Heart right ventricle (tissue), 16 donors: ENCODE results near the gene HIBCH. TPM values are rescaled to one million over a fixed set of nuclear protein-coding genes. Genes with fewer than 3 reads are reported as not detected.
"Not testable (repeated sequence)": the region's sequence is repeated elsewhere in the genome, so short reads cannot be mapped to it uniquely, and the experiment has no call there.

Experiments used
- ATAC-seq, 8 donors: fragments of 200-7000 bp; cut with Tn5 transposase; one replicate each; pipeline ENCODE4 v1.9.1; 2020; ENCODE audit warnings: mild to moderate bottlenecking in 8 of 8, moderate library complexity in 8 of 8, moderate number of reproducible peaks in 1 of 8
- DNase-seq, 2 donors: peaks; one replicate each; pipeline ENCODE4 v3.0.0-alpha.2; 2020
- H3K27ac ChIP-seq, 10 donors: fragments of 200-600 bp; sonication (generic) in 2 of 10; one replicate each; pipeline versions ENCODE4 v1.5.0 to v1.8.0; 2020 to 2022; ENCODE audit warnings: mild to moderate bottlenecking in 3 of 10
- H3K27me3 ChIP-seq, 7 donors: fragments of 200-600 bp; one replicate each; pipeline ENCODE4 v1.8.0; 2021 to 2022; ENCODE audit warnings: mild to moderate bottlenecking in 2 of 7
- H3K36me3 ChIP-seq, 9 donors: fragments of 200-600 bp; sonication (generic) in 1 of 9; one replicate each; pipeline versions ENCODE4 v1.5.0 to v1.8.0; 2020 to 2022; ENCODE audit warnings: mild to moderate bottlenecking in 2 of 9
- H3K4me1 ChIP-seq, 9 donors: fragments of 200-600 bp; sonication (generic) in 1 of 9; one replicate each; pipeline versions ENCODE4 v1.5.0 to v1.8.0; 2020 to 2022; ENCODE audit warnings: mild to moderate bottlenecking in 4 of 9
- H3K4me3 ChIP-seq, 10 donors: fragments of 200-600 bp; sonication (generic) in 2 of 10; one replicate each; pipeline versions ENCODE4 v1.5.0 to v1.8.0; 2020 to 2022; ENCODE audit warnings: mild to moderate bottlenecking in 7 of 10, moderate library complexity in 2 of 10
- H3K9me3 ChIP-seq, 11 donors: fragments of 200-600 bp in 10 of 11; sonication (generic) in 2 of 11; one replicate each; pipeline versions ENCODE4 v1.5.0 to v1.8.0; 2013 to 2022; ENCODE audit warnings: mild to moderate bottlenecking in 2 of 11, control low read depth in 1 of 11, moderate library complexity in 1 of 11
- CTCF ChIP-seq, 9 donors: fragments of 200-600 bp; sonication (generic) in 2 of 9; IDR thresholded peaks; one replicate each; pipeline versions ENCODE4 v1.5.0 to v1.8.0; 2021 to 2022; ENCODE audit warnings: antibody characterized with exemption in 9 of 9, mild to moderate bottlenecking in 5 of 9, moderate library complexity in 1 of 9
- WGBS, 2 donors: extraction: QIAGEN DNeasy Blood & Tissue Kit; methylation state at CpG; one replicate each; pipeline ENCODE4 v1.1.7; 2013; ENCODE audit warnings: inconsistent platforms in 1 of 2; 5-methylcytosine and 5-hydroxymethylcytosine counted together
- intact Hi-C, 10 donors: fragments of 100-400 bp; cut with DNase I; formaldehyde crosslinking; loops; one replicate each; pipeline versions ENCODE4 v1.11.1 to v1.14.2; 2022
- polyA plus RNA-seq, 2 donors: library from polyadenylated mRNA; stranded (reverse); fragments of 200-250 nt; gene quantifications; one replicate each; pipeline ENCODE4 v1.2.3, GENCODE V29; 2013
- total RNA-seq, 10 donors: library from RNA; stranded (reverse); fragmentation: NEBNext Ultra II Directional in 3 of 10; extraction: Animal tissue kit (Norgen Biotek cat#: 25700) in 3 of 10; gene quantifications; one replicate each; pipeline versions ENCODE4 v1.2.1 to v1.2.4, GENCODE V29; 2021 to 2023
- donor health status: Arrhythmogenic right ventricular cardiomyopathy.
- donor health status: ischemic (EF 13 %, LVEDD 7.1; RV severe dilation, severe dysfunction).
- donor health status: healthy with polysubstance abuse.
- donor health status: DM: no; HTN: yes; CAD: no.
- donor health status: DM: no; HTN: no; CAD: no.
- donor health status: ischemic (EF 25% LVEDD 6.9; RV normal size, moderate dysfunction).
- donor health status: ischemic (EF 25% LVEDD 5.7; RV mildly dilated, moderate dysfunction).
- donor health status: healthy.
- donor health status: DM: yes; HTN: yes; CAD: no.
- donor health status: Ischemic cardiomyopathy.
- donor health status: ischemic (EF 35%, LVEDD 5.7; RV mildly dilated, moderate dysfunction).
- donor health status: nonischemic (EF 11% LVEDD 7.7; RV severe dilation, severe dysfunction).
- donor health status: DM: yes; HTN: yes; CAD: no.
- donor health status: PGD.
- donor health status: ischemic (EF 29% LVEDD 5.4; RV normal size, mild dysfunction).
- donor health status: nonischemic (EF 23%, LVEDD 6.1; RV moderate dilation, normal function).

HIBCH gene
- total and polyA plus RNA-seq, 12 donors: 7.7 to 38.4 (median 24.8) TPM

DNA sequence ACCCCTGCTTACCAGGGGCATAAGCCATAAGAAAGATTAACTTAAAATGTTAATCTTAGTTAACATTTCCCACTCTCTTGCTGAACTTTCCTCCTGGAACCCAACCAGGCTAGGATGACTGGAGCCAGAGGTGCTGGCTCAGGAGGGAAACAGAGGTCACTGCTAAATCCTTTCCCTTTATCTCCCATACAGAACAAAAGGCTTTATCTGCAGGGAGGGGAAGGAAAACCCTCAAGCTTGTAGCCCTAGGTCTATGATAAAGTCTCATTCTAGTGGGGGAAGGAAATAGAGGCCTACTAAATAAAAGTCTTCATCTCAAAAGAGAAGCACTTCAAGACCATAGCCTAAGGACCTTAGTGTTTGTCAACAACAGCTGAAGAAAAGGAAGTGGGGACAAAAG, 18.6 kb downstream of the HIBCH start:
- TF ChIP-seq CTCF (IDR thresholded peaks at IDR 0.05): no peak
- no peak overlapping the region for H3K27ac ChIP-seq
- H3K4me1 ChIP-seq: peaks cover 0 to 10% (median 0%) of the 10 kb centered on the region in 9 donors
- no peaks in the 10 kb centered on the region for H3K27me3 ChIP-seq
- no peak for DNase-seq
- H3K9me3 ChIP-seq: peaks cover 0 to 9% (median 0%) of the 10 kb centered on the region in 11 donors
- no peak overlapping the region for H3K4me3 ChIP-seq
- intact Hi-C loops: no loop called here
- peak in 2 of 8 donors; percentile 49 to 50 for ATAC-seq
- H3K36me3 ChIP-seq: peaks cover 0 to 41% (median 3%) of the 10 kb centered on the region in 9 donors

DNA sequence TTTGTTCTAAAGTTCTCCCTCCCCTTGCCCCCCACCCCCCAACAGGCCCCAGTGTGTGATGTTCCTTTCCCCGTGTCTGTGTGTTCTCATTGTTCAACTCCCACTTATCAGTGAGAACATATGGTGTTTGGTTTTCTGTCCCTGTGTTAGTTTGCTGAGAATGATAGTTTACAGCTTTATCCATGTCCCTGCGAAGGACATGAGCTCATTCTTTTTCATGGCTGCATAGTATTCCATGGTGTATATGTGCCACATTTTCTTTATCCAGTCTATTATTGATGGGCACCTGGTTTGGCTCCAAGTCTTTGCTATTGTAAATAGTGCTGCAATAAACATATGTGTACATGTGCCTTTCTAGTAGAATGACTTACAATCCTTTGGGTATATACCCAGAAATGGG, 21.7 kb downstream of the HIBCH start:
- H3K4me3 ChIP-seq, DNase-seq, H3K9me3 ChIP-seq, H3K4me1 ChIP-seq, ATAC-seq, H3K27me3 ChIP-seq, H3K27ac ChIP-seq, intact Hi-C loops: not testable (repeated sequence)
- peaks cover 0 to 64% (median 20%) of the 10 kb centered on the region in 9 donors for H3K36me3 ChIP-seq
- WGBS, 2 donors: 95% methylated on average over 2 of the region's 2 CpGs

DNA sequence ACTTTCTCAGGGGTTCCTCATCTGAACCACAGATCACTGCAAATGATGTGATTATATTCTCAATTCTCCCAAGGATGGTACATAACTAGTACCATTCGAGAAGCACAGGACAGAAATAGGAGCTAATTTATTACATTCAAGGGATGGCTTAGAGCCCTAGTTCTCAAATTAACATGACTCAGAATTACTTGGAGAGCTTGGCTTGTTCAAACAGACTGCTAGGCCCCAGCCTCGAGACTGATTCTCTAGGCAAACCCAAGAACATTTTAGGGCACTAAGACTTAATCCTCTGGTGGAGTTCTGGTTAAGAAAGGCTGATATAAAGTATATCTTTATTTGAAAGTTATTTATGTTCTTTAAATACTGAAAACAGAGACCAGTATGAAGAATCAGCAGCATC, 35.8 kb downstream of the HIBCH start:
- ATAC-seq (no peak), DNase-seq (no peak)
- no peak overlapping the region for H3K27ac ChIP-seq
- WGBS, 2 donors: 91 to 95% methylated on average over 2 of the region's 2 CpGs
- H3K9me3 ChIP-seq: no peaks in the 10 kb centered on the region
- H3K27me3 ChIP-seq: no peaks in the 10 kb centered on the region
- intact Hi-C loops: no loop called here
- no peaks in the 10 kb centered on the region for H3K4me1 ChIP-seq
- TF ChIP-seq CTCF (IDR thresholded peaks at IDR 0.05): no peak
- H3K36me3 ChIP-seq: peaks cover 0 to 67% (median 0%) of the 10 kb centered on the region in 9 donors
- H3K4me3 ChIP-seq: no peak overlapping the region

GRCh38 chr2:190280565-190281350, 38.9 kb downstream of the HIBCH start:
- DNase-seq: no peak
- Histone ChIP-seq H3K9me3 (no peaks in the 10 kb centered on the region), H3K27ac (no peak overlapping the region), H3K27me3 (no peaks in the 10 kb centered on the region), H3K4me1 (no peaks in the 10 kb centered on the region), H3K4me3 (no peak overlapping the region), H3K36me3 (peaks cover 0 to 44% (median 0%) of the 10 kb centered on the region in 9 donors)
- 90 to 94% methylated on average over 5 of the region's 5 CpGs for WGBS, 2 donors
- intact Hi-C loops: no loop called here
- no peak for TF ChIP-seq CTCF (IDR thresholded peaks at IDR 0.05)
- no peak for ATAC-seq

- not testable (repeated sequence) for H3K9me3 ChIP-seq, H3K27me3 ChIP-seq, DNase-seq, ATAC-seq, H3K27ac ChIP-seq, H3K4me1 ChIP-seq, H3K4me3 ChIP-seq
- peaks cover 0 to 46% (median 0%) of the 10 kb centered on the region in 9 donors for H3K36me3 ChIP-seq
- intact Hi-C loops: loop anchor here in 5 of 10 donors (5.0 to 10.0 kb wide), 3 partner anchors 187 to 195 kb away; no protein-coding TSS in a partner anchor
- 90 to 95% methylated on average over 12 of the region's 12 CpGs for WGBS, 2 donors
These were observed 40.1 kb downstream of the HIBCH start for GRCh38 chr2:190279256-190280134.
